Gastrocnemius medialis (tissue), 4 donors: ENCODE measurements around the gene GM2A. TPM values are rescaled to one million over a fixed set of nuclear protein-coding genes. Genes with fewer than 3 reads are reported as not detected.

ENCODE experiments used
- ATAC-seq, 2 donors: fragments of 150-250 bp; one replicate each; pipeline ENCODE4 v1.9.1; 2016
- DNase-seq, 2 donors: peaks; one replicate each; pipeline ENCODE4 v3.0.0-alpha.2; 2019
- H3K27ac ChIP-seq, 4 donors: fragments of 200-600 bp; sonication (generic); 1 replicate in 1 of 4; 2 replicates in 3 of 4; pipeline ENCODE4 v1.5.1; 2016 to 2018; ENCODE audit warnings: mild to moderate bottlenecking in 2 of 4, moderate library complexity in 1 of 4
- H3K27me3 ChIP-seq, 3 donors: fragments of 200-600 bp; sonication (generic) in 2 of 3; 1 replicate in 1 of 3; 2 replicates in 2 of 3; pipeline versions ENCODE4 v1.5.1 to v1.6.0; 2016 to 2019; ENCODE audit warnings: mild to moderate bottlenecking in 1 of 3, moderate library complexity in 1 of 3
- H3K36me3 ChIP-seq, 2 donors: fragments of 200-600 bp; sonication (generic) in 1 of 2; one replicate each; pipeline ENCODE4 v1.5.1; 2017 to 2018
- H3K4me1 ChIP-seq, 2 donors: fragments of 200-600 bp; sonication (generic) in 1 of 2; one replicate each; pipeline ENCODE4 v1.5.1; 2016 to 2017; ENCODE audit warnings: mild to moderate bottlenecking in 2 of 2
- H3K4me3 ChIP-seq, 4 donors: fragments of 200-600 bp; sonication (generic) in 3 of 4; 1 replicate in 1 of 4; 2 replicates in 3 of 4; pipeline ENCODE4 v1.5.1; 2016 to 2019; ENCODE audit warnings: mild to moderate bottlenecking in 2 of 4
- H3K9me3 ChIP-seq, 3 donors: fragments of 200-600 bp; sonication (generic) in 2 of 3; 1 replicate in 1 of 3; 2 replicates in 2 of 3; pipeline ENCODE4 v1.5.1; 2016 to 2019
- CTCF ChIP-seq, 5 experiments: fragments of 450-650 bp in 3 of 5; fragments of 200-600 bp in 2 of 5; sonication (generic) in 2 of 5; IDR thresholded peaks in 4 of 5; conservative IDR thresholded peaks in 1 of 5; 1 replicate in 4 of 5; 2 replicates in 1 of 5; pipeline ENCODE4 v1.5.1; 2016 to 2019; ENCODE audit warnings: antibody characterized with exemption in 5 of 5, mild to moderate bottlenecking in 3 of 5, moderate library complexity in 3 of 5
- POLR2A ChIP-seq, 2 donors: fragments of 450-650 bp; IDR thresholded peaks; one replicate each; pipeline ENCODE4 v1.6.1; 2017; ENCODE audit warnings: antibody characterized with exemption in 2 of 2, mild to moderate bottlenecking in 2 of 2, moderate library complexity in 2 of 2
- in situ Hi-C, 4 donors: fragments of 200-750 bp; cut with MboI; loops; one replicate each; pipeline versions ENCODE4 v1.15.0 to v1.8.0; 2017; ENCODE audit warnings: low sequenced_read_pairs in 4 of 4
- intact Hi-C: fragments of 100-400 bp; cut with DNase I; formaldehyde crosslinking; loops from one replicate; pipeline ENCODE4 v1.15.1; 2023; ENCODE audit warnings: low total_unique reads
- total RNA-seq, 4 donors: library from RNA; depleted of rRNA; stranded (reverse); fragments of >200 nt; gene quantifications; one replicate each; pipeline versions ENCODE4 v1.1.0 to v1.2.3, GENCODE V29; 2016

GM2A gene
- total RNA-seq, 4 donors from 2014 or later = 5.0 to 7.2 (median 5.7) TPM

- no peak overlapping the region for H3K4me3 ChIP-seq
- H3K9me3 ChIP-seq = no peaks in the 10 kb centered on the region
- peak overlapping the region in 3 of 4 donors; percentile 95 to 97 (median 95) for H3K27ac ChIP-seq
- in situ Hi-C loops (loop anchor here in 1 of 4 donors (25.0 kb wide), 1 partner anchor 88 kb away; no protein-coding TSS in a partner anchor), intact Hi-C loops (no loop called here)
- no peak for ATAC-seq
- H3K27me3 ChIP-seq = no peaks in the 10 kb centered on the region
- peaks cover 32 to 34% of the 10 kb centered on the region in 2 donors for H3K4me1 ChIP-seq
- no peaks in the 10 kb centered on the region for H3K36me3 ChIP-seq
- TF ChIP-seq CTCF (IDR thresholded peaks at IDR 0.05 in 4 of 5, conservative IDR thresholded peaks at IDR 0.05 in 1 of 5) (no peak), POLR2A (IDR thresholded peaks at IDR 0.05) (no peak)
- no peak for DNase-seq
These were observed 27.9 kb upstream of the GM2A start for GRCh38 chr5:151225071-151225470.

GRCh38 chr5:151225475-151225874 is 27.5 kb upstream of the GM2A start:
- ATAC-seq (no peak), DNase-seq (no peak)
- intact Hi-C loops (no loop called here), in situ Hi-C loops (loop anchor here in 1 of 4 donors (25.0 kb wide), 1 partner anchor 88 kb away; no protein-coding TSS in a partner anchor)
- Histone ChIP-seq H3K27ac (peak overlapping the region in 1 of 4 donors; percentile 95), H3K9me3 (no peaks in the 10 kb centered on the region), H3K36me3 (no peaks in the 10 kb centered on the region), H3K4me1 (peaks cover 28 to 32% of the 10 kb centered on the region in 2 donors), H3K27me3 (no peaks in the 10 kb centered on the region), H3K4me3 (no peak overlapping the region)
- TF ChIP-seq CTCF (IDR thresholded peaks at IDR 0.05 in 4 of 5, conservative IDR thresholded peaks at IDR 0.05 in 1 of 5) (no peak), POLR2A (IDR thresholded peaks at IDR 0.05) (no peak)

GRCh38 chr5:151227918-151228447 is 25.0 kb upstream of the GM2A start:
- peak in 1 of 2 donors; percentile 6 for DNase-seq
- in situ Hi-C loops = loop anchor here in 1 of 4 donors (25.0 kb wide), 1 partner anchor 91 kb away; no protein-coding TSS in a partner anchor
- Histone ChIP-seq H3K27ac (no peak overlapping the region), H3K36me3 (no peaks in the 10 kb centered on the region), H3K9me3 (no peaks in the 10 kb centered on the region), H3K4me1 (peaks cover 3 to 8% of the 10 kb centered on the region in 2 donors), H3K27me3 (no peaks in the 10 kb centered on the region), H3K4me3 (no peak overlapping the region)
- no peak for TF ChIP-seq POLR2A (IDR thresholded peaks at IDR 0.05)
- no peak for TF ChIP-seq CTCF (IDR thresholded peaks at IDR 0.05 in 4 of 5, conservative IDR thresholded peaks at IDR 0.05 in 1 of 5)
- intact Hi-C loops = no loop called here
- no peak for ATAC-seq

GRCh38 chr5:151228986-151229385 is 24.0 kb upstream of the GM2A start:
- no peaks in the 10 kb centered on the region for H3K27me3 ChIP-seq
- H3K27ac ChIP-seq = no peak overlapping the region
- ATAC-seq = no peak
- intact Hi-C loops = no loop called here
- no peaks in the 10 kb centered on the region for H3K36me3 ChIP-seq
- H3K9me3 ChIP-seq = no peaks in the 10 kb centered on the region
- in situ Hi-C loops = loop anchor here in 1 of 4 donors (25.0 kb wide), 1 partner anchor 92 kb away; no protein-coding TSS in a partner anchor
- no peak for DNase-seq
- H3K4me3 ChIP-seq = no peak overlapping the region
- TF ChIP-seq CTCF (IDR thresholded peaks at IDR 0.05 in 4 of 5, conservative IDR thresholded peaks at IDR 0.05 in 1 of 5) (no peak), POLR2A (IDR thresholded peaks at IDR 0.05) (no peak)
- peaks cover 6 to 7% of the 10 kb centered on the region in 2 donors for H3K4me1 ChIP-seq
